Aorta (tissue), 5 donors: Measurements from ENCODE around the gene NUAK1. TPM values are rescaled to one million over a fixed set of nuclear protein-coding genes. Genes with fewer than 3 reads are reported as not detected.

Source experiments
- ATAC-seq: fragments of 200-7000 bp; cut with Tn5 transposase; one replicate; pipeline ENCODE4 v1.9.1; 2022; ENCODE audit warnings: moderate library complexity; ENCODE audit not compliant: low FRiP score
- DNase-seq, 2 donors: peaks; one replicate each; pipeline ENCODE4 v3.0.0-alpha.2; 2020
- H3K27ac ChIP-seq, 2 donors: one replicate each; pipeline ENCODE4 v1.5.1; 2013; ENCODE audit warnings: low read length in 2 of 2, mild to moderate bottlenecking in 2 of 2, moderate library complexity in 2 of 2, control low read depth in 1 of 2, inconsistent platforms in 1 of 2, low read depth in 1 of 2
- H3K27me3 ChIP-seq, 2 donors: one replicate each; pipeline ENCODE4 v1.6.1; 2013; ENCODE audit warnings: control low read depth in 1 of 2, low read length in 1 of 2, mild to moderate bottlenecking in 1 of 2, moderate library complexity in 1 of 2; ENCODE audit not compliant: insufficient read depth in 2 of 2, control insufficient read depth in 1 of 2
- H3K36me3 ChIP-seq, 2 donors: one replicate each; pipeline ENCODE4 v1.6.1; 2013; ENCODE audit warnings: control low read depth in 1 of 2, low read length in 1 of 2, mild to moderate bottlenecking in 1 of 2; ENCODE audit not compliant: insufficient read depth in 2 of 2, control insufficient read depth in 1 of 2
- H3K4me1 ChIP-seq, 2 donors: one replicate each; pipeline ENCODE4 v1.6.1; 2013; ENCODE audit warnings: low read length in 2 of 2, control low read depth in 1 of 2, mild to moderate bottlenecking in 1 of 2, moderate library complexity in 1 of 2; ENCODE audit not compliant: insufficient read depth in 2 of 2, control insufficient read depth in 1 of 2
- H3K4me3 ChIP-seq, 2 donors: one replicate each; pipeline ENCODE4 v1.5.1; 2013; ENCODE audit warnings: low read length in 2 of 2, control low read depth in 1 of 2, mild to moderate bottlenecking in 1 of 2
- H3K9me3 ChIP-seq: one replicate; pipeline ENCODE4 v1.6.1; 2013; ENCODE audit warnings: mild to moderate bottlenecking, low read length; ENCODE audit not compliant: control insufficient read depth
- WGBS, 2 donors: extraction: QIAGEN DNeasy Blood & Tissue Kit; methylation state at CpG; one replicate each; pipeline ENCODE4 v1.1.7; 2013; 5-methylcytosine and 5-hydroxymethylcytosine counted together
- intact Hi-C, 2 donors: fragments of 100-400 bp; cut with DNase I; formaldehyde crosslinking; loops; one replicate each; pipeline versions ENCODE4 v1.14.2 to v1.15.0; 2022
- polyA plus RNA-seq, 2 donors: library from polyadenylated mRNA; stranded (reverse); fragments of 200-250 nt; gene quantifications; one replicate each; pipeline ENCODE4 v1.2.3, GENCODE V29; 2013
- total RNA-seq, 2 donors: library from RNA; stranded (reverse); fragmentation: NEBNext Ultra II Directional; extraction: Animal tissue kit (Norgen Biotek cat#: 25700); gene quantifications; one replicate each; pipeline ENCODE4 v1.2.1, GENCODE V29; 2021
- donor health status: healthy with polysubstance abuse.
- donor health status: Bipolar disorder and iron deficiency.
- donor health status: DM: no; HTN: no; CAD: no.
- donor health status: DM: no; HTN: no; CAD: no.
- donor health status: DM: yes; HTN: yes; CAD: no.

Gene NUAK1
- total and polyA plus RNA-seq, 4 donors, result 5.3 to 37.7 (median 18.5) TPM

DNA sequence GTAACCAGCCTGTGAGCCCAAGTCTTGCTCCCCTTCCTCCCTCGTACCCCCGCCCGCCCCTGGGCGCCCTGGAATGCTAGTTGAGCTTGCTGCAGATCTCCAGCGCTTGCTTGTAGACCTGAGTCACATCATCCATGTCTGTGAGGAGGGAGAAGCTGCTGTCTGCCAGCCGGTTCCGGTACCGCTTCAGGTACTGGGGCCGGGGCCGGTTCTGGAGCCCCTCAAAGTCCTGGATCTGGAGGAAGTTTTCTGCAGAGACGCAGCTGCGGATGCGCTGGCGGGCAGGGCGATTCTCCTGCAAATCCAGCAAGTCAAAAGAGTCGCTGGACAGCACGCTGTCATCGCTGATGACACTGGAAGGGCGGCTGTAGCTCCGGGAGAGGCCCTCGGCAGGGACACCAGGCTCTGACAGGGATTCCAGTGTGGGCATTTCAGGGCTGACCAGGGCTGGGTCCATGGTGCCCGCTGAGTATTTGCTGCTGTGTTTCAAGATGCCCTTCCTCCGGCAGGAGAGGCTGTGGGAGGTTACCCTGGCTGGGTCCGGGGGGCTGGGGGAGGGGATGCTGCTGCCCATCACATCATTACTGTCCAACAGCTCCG lies 71.9 kb downstream of the NUAK1 start:
- Histone ChIP-seq H3K9me3 (no peaks in the 10 kb centered on the region), H3K4me1 (peaks cover 0 to 4% of the 10 kb centered on the region in 2 donors), H3K27me3 (no peaks in the 10 kb centered on the region), H3K4me3 (no peak overlapping the region), H3K27ac (no peak overlapping the region), H3K36me3 (peaks cover 6 to 10% of the 10 kb centered on the region in 2 donors)
- intact Hi-C loops, result loop anchor here in 1 of 2 donors (5.0 kb wide), 1 partner anchor 105 kb away; no protein-coding TSS in a partner anchor
- DNase-seq, result peak in 1 of 2 donors; percentile 45
- 97% methylated on average over 25 of the region's 25 CpGs for WGBS, 2 donors
- ATAC-seq, result no peak

DNA sequence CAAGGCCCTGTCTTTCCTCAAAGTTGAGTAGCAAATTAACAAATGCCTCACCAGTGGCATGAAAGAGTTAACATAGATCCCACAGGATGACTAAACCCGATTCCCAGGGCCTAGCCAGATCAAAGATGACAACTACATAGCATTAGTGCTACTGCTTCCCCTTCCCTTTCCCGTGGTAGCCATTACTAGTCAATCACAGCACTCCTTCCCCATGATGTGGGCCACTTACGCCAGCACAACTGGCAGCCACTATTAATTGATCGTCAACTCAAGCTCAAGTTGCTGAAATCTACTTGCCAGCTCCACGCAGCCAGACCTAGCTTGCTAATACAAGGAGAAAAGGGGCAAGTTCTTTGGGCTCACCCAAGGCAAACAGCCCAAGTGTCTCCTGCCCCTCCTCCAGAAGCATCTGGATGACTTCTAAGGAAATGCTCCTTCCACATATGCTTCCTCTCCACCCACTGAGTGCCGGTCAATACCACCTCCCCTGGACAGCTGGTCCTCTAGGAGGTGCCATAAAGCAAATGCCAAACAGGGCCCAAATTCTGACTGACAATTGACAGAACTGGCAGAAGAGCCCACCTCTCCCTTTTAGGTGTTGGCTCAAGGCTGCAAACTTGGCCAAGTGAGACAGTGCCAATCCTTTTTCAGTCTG lies 72.6 kb downstream of the NUAK1 start:
- Histone ChIP-seq H3K4me1 (peaks cover 0 to 4% of the 10 kb centered on the region in 2 donors), H3K4me3 (no peak overlapping the region), H3K27ac (no peak overlapping the region), H3K27me3 (no peaks in the 10 kb centered on the region), H3K9me3 (no peaks in the 10 kb centered on the region), H3K36me3 (peaks cover 6 to 10% of the 10 kb centered on the region in 2 donors)
- 65 to 71% methylated on average over 6 of the region's 6 CpGs for WGBS, 2 donors
- ATAC-seq (no peak), DNase-seq (no peak)
- intact Hi-C loops, result loop anchor here in 1 of 2 donors (5.0 kb wide), 1 partner anchor 104 kb away; no protein-coding TSS in a partner anchor

DNA sequence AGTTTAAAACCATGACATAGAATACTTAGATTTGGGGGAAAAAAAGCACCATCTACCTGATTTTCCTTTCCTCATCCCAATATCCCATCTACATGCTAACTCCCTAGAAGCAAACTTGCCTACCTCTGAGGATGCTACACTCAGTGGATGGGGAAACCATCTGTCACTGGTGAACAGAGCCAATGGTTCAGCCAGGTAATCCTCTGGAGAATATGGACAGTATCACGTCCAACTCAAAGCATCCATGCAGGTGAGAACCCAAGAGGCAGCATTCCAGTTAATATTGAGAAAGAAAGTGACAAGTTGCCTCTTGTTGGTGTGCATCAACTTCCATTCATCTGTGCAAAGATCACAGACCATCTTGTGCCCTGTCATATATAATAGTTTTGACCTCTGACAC lies 73.2 kb downstream of the NUAK1 start:
- Histone ChIP-seq H3K36me3 (peaks cover 6 to 10% of the 10 kb centered on the region in 2 donors), H3K27ac (no peak overlapping the region), H3K27me3 (no peaks in the 10 kb centered on the region), H3K4me3 (no peak overlapping the region), H3K9me3 (no peaks in the 10 kb centered on the region), H3K4me1 (peaks cover 0 to 4% of the 10 kb centered on the region in 2 donors)
- intact Hi-C loops, result loop anchor here in 1 of 2 donors (5.0 kb wide), 1 partner anchor 103 kb away; no protein-coding TSS in a partner anchor
- 0 to 90% methylated on average over 1 of the region's 1 CpG for WGBS, 2 donors
- no peak for DNase-seq
- ATAC-seq, result no peak

DNA sequence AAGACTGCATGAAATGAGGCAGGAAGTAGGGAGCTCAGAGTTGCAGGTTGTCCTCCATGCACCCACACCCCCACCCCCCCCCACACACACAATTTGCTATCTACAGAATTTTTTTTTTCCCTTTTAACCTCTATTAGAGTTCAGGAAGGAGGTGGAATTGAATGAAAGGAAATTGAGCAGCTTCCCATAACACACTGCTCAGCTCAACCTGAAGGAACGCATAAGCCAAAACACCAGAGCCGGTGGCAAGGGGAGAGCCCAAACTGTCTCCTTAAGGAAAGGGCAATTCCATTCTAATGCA lies 74.1 kb downstream of the NUAK1 start:
- Histone ChIP-seq H3K27me3 (no peaks in the 10 kb centered on the region), H3K36me3 (peaks cover 6 to 7% of the 10 kb centered on the region in 2 donors), H3K4me1 (no peaks in the 10 kb centered on the region), H3K27ac (no peak overlapping the region), H3K4me3 (no peak overlapping the region), H3K9me3 (no peaks in the 10 kb centered on the region)
- intact Hi-C loops, result loop anchor here in 1 of 2 donors (5.0 kb wide), 1 partner anchor 102 kb away; no protein-coding TSS in a partner anchor
- no peak for DNase-seq
- ATAC-seq, result no peak
- 95 to 96% methylated on average over 2 of the region's 2 CpGs for WGBS, 2 donors

DNA sequence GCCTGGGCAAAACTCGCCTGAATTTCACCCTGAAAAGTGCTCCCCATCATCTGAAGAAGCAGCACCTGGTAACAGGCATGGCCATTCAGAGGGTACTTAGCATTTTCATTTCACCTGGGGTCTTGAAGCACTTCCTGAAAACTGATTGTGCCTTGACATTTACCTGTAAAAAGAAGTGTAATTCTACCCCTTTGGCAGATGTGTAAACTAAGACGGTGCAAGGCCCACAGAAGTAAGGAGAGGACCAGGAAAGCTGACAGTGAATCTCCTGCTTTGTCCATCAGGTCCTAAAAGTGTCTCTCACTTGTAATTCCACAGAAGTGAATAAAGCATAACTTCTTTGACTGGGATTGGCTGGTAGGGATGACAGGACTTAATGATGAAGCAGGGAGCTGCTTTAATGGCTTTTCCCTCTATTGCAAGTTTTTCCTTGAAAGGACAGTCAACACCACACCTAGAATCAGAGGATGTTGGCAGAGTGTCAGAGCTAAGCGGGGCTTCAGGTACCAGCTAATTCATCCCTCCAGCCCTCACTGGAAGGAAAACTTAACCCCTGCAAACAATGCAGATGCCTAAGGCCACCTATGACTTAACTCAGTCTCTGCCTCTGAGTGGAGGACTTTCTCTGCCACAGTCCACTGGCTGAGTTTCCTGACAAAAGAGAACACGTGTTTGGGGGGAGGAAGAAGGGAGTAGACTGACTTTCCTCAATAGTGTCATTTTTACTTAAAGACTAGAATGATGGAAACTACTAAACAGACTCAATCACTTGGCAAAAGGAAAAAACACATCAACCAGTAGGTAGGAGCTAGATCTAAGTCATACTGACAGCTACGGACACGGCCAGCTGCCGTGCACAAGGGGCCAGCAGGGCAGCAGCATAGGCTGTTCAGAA lies 74.7 kb downstream of the NUAK1 start:
- DNase-seq, result no peak
- no peak for ATAC-seq
- Histone ChIP-seq H3K36me3 (peaks cover 6% of the 10 kb centered on the region in 2 donors), H3K27ac (peak overlapping the region in 1 of 2 donors; percentile 13), H3K9me3 (no peaks in the 10 kb centered on the region), H3K27me3 (no peaks in the 10 kb centered on the region), H3K4me1 (no peaks in the 10 kb centered on the region), H3K4me3 (no peak overlapping the region)
- intact Hi-C loops, result no loop called here
- 82 to 88% methylated on average over 7 of the region's 7 CpGs for WGBS, 2 donors

DNA sequence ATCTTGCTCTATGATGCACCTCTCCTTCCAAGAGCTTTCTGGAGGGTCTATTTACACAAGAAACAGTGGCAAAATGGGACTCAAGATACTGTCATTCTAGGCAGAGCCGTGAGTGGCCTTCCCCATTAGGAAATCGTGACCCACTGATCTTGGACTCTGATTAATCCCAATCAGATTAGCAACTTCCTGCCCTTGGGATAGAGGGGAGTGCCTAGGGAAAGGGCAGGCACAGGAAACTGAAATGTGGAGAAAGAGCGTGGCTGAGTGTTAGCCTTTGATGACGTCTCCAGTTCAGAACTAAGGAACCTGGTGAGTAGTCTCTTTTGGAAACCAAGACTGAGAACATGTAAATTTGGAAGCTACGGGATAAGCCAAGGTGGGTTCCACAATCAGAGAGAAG lies 76.1 kb downstream of the NUAK1 start:
- H3K36me3 ChIP-seq, result peaks cover 3 to 6% of the 10 kb centered on the region in 2 donors
- ATAC-seq, result no peak
- 85 to 90% methylated on average over 5 of the region's 5 CpGs for WGBS, 2 donors
- no peaks in the 10 kb centered on the region for H3K4me1 ChIP-seq
- H3K9me3 ChIP-seq, result no peaks in the 10 kb centered on the region
- no peak overlapping the region for H3K27ac ChIP-seq
- intact Hi-C loops, result no loop called here
- H3K4me3 ChIP-seq, result no peak overlapping the region
- no peak for DNase-seq
- H3K27me3 ChIP-seq, result no peaks in the 10 kb centered on the region

DNA sequence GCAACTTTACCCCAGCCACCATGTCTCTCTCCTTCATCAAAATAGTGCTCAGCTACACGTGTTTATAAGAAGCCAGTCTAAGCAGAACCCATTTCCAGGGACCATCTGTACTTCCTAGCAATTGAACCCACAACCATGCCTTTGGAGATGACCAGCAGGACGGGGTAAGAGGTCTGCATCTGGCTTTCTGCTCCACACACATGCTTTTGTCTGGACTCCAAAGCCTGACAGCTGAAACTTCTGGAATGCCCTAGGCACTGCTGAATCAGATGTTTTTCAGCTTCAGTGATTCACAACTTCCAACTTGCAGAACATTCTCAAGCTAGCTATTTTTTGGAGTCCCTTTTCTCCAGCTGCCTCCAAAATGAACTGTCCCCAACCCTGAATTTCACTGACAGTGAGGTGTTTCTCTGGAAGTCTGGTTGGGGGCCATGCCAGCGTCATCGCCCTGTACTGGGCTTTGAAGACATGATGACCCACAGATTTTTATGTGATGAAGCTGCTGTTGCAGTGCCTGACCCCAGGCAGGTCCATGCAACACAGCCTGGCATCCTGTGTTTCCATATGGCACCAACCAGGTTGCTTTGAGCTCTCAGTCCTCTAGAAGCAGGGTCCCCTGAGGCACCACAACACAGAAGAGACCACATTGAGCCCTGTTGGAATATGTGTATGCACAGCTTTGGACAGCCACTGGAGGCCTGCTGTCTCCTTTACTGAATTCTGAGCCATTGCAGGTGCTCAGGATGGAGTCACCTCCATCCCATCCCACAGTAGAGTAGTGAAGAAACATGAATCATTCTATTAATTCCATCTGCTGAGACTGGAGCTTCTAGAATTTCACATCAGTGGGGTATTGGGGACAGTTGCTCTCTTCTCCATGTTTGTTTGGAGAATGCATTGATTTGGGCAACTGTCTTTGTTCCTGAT lies 80.2 kb downstream of the NUAK1 start:
- 41 to 44% methylated on average over 4 of the region's 4 CpGs for WGBS, 2 donors
- peak overlapping the region; percentile 7 to 67 for H3K27ac ChIP-seq
- ATAC-seq, result peak; percentile 15

DNA sequence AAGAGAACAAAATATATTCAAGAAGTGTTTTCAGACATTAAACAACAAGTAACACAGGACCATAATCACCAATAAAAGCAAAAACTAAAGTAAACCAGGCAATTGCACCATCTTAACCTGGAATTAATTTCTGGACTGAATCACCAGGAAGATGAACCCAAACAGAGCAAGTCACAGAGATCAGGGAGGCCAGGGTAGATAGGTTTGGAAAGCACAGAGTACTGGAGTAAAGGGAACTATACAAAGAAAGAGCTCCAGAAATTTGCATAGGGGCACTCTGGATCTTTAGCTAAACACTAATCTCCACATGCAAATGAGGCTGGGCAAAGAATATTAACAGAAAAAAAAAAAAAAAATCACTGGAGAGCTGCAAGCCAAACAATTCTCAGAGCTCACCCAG lies 84.7 kb downstream of the NUAK1 start:
- Histone ChIP-seq H3K4me1 (peaks cover 0 to 12% of the 10 kb centered on the region in 2 donors), H3K36me3 (no peaks in the 10 kb centered on the region), H3K27ac (no peak overlapping the region), H3K9me3 (no peaks in the 10 kb centered on the region), H3K27me3 (no peaks in the 10 kb centered on the region), H3K4me3 (no peak overlapping the region)
- no peak for DNase-seq
- ATAC-seq, result no peak
- intact Hi-C loops, result no loop called here

More for the DNA sequence above, 80.2 kb downstream of the NUAK1 start:
- DNase-seq, result no peak
- H3K27me3 ChIP-seq, result no peaks in the 10 kb centered on the region
- intact Hi-C loops, result no loop called here
- H3K9me3 ChIP-seq, result no peaks in the 10 kb centered on the region
- H3K36me3 ChIP-seq, result no peaks in the 10 kb centered on the region
- no peak overlapping the region for H3K4me3 ChIP-seq
- H3K4me1 ChIP-seq, result peaks cover 0 to 3% of the 10 kb centered on the region in 2 donors
